Measurements from ENCODE around the gene RCC2.

Gene RCC2

DNA sequence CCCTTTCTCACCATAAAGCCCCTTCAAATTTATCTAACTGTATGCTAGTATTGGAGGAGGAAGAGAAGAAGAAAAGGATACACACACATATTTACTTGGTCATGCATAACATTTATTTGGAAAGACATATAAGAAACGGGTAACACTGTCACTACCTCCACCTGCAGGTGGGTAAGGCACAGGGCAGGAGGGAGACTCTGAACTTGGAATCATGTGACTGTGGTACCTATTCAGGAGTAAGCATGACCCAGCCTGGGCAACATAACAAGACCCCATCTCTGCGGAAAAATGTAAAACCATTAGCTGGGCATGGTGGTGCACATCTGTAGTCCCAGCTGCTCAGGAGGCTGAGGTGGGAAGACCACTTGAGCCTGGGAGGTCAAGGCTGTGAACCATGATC is 68.9 kb downstream of the RCC2 start:
- no peak for DNase-seq

DNA sequence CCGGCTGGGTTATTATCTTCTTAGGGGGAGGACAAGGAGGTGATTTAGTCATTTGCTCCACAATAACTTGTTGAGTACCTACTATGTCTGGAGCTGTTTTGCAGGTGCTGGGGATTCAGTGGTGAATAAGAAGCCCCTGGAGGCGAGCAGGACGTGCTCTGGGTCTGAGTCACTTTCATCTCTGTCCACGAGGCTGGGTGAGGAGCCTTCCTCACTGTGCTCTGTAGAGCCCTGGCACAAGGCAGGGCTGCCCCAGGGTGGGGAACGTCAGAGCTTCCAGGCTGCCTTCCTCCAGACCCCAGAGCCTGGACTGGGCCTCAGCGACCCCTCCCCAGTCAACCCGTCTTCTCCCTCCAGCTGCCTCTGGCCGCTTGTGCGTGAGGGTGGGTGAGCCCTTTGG is 70.0 kb downstream of the RCC2 start:
- no peak for DNase-seq

DNA sequence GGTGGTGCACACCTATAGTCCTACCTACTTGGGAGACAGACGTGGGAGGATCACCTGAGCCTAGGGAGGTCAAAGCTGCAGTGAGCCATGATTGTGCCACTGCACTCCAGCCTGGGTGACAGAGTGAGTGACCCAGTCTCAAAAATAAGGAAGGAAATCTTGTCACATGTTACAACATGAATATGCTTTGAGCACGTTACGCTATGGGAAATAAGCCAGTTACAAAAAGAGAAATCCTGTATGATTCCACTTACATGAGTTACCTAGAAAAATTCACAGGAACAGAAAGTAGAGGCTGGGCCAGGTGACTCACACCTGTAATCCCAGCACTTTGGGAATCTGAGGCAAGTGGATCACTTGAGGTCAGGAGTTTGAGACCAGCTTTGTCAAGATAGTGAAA is 74.2 kb downstream of the RCC2 start:
- no peak for DNase-seq

DNA sequence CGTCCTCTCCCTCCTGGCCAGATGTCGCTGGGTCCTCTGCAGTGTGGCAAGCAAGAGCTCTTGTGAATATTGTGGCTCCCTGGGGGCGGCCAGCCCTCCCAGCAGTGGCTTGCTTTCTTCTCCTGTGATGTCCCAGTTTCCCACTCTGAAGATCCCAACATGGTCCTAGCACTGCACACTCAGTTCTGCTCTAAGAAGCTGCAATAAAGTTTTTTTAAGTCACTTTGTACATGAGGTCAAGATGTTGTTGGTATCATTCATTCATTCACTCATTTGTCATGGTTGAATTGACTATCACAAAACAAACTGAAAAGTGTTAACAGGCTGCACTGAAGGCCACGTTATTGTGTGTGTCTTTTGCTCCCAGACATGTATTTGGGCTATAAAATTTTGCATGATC is 75.7 kb downstream of the RCC2 start:
- DNase-seq, result no peak

DNA sequence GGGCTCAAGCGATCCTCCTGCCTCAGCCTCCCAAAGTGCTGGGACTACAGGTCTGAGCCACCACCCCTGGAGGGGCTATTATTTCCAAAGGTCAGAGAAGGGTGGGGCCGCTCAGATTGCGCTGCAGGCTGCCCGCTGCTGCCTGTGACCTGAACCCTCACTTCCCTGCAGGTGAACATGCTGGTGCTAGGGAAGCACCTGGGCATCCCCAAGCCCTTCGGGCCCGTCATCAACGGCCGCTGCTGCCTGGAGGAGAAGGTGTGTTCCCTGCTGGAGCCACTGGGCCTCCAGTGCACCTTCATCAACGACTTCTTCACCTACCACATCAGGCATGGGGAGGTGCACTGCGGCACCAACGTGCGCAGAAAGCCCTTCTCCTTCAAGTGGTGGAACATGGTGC is 76.1 kb downstream of the RCC2 start:
- DNase-seq, result no peak

DNA sequence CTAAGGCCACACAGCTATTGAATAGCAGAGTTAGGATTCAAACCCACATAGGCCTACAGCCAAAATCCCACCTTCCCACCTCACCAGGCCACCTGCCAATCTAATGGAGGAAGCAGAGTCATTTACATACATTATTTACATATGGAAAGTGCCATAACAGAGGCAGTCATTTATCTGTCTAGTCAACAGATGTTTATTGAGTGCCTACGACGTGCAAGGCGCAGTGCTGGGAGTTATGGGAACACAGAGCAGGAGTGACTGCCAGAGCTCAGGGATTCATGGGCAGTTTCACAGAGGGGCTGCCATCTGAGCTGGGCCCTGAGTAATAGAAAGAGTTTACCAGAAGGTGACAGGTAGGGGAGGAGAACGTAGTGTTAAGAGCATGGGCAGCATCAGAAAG is 77.8 kb downstream of the RCC2 start:
- no peak for DNase-seq

DNA sequence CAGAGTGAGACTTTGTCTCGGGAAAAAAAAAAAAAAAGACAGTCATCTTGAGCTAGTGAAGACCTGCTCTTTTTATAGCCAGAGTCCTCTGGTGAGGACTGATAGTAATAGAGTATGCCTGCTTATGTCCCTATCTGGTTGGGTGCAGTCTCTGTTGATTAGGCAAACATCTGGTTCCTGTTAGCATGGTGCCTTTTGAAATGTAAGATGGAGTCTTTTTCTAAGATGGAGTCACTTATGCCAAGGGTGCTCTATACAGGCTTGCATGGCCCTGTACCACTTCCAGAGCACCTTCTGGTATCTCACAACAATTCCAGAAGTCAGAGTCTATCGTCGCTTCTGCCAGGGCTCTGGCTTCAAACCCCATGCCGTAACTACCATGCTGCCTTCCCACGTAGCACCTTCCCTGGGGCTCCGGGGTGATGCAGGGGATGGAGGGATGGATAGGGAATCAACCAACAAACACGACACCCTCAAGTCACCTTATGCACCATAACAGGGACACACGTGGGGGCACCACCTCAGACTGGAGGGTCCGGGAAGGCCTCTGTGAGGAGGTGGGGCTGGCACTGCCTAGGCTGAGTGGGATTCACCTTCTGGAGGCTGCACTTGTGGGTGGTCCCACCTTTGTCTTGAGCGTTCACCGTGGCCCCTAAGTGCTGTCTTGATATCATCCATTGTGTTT is 79.1 kb downstream of the RCC2 start:
- DNase-seq, result no peak

DNA sequence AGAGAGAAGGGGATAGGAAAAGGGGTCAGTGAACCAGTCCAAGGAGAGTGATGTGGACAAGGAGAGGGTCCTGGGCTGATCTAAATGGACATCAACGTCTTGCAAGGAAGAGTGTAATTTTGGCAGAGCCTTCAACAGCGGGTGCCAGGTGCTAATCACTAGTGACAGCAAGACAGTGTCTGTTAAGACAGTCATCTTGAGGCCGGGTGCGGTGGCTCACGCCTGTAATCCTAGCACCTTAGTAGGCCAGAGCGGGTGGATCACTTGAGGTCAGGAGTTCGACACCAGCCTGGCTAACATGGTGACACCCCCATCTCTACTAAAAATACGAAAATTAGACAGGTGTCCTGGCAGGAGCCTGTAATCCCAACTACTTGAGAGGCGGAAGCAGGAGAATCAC is 79.7 kb downstream of the RCC2 start:
- DNase-seq, result no peak

DNA sequence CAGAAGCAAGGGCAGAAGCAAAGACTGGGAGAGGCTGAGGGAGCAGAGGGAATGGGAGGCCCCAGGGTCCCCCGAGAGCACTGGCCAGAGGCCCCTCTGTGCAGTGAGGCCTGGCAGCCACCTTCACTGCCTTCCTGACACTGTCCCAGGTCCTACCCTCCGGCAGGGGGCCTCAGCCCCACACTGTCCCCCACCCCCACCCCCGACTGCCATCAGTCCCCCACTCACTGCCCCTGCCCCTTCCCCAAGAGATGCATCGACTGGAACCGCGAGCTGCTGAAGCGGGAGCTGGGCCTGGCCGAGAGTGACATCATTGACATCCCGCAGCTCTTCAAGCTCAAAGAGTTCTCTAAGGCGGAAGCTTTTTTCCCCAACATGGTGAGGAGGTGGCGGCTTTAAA is 80.4 kb downstream of the RCC2 start:
- no peak for DNase-seq

DNA sequence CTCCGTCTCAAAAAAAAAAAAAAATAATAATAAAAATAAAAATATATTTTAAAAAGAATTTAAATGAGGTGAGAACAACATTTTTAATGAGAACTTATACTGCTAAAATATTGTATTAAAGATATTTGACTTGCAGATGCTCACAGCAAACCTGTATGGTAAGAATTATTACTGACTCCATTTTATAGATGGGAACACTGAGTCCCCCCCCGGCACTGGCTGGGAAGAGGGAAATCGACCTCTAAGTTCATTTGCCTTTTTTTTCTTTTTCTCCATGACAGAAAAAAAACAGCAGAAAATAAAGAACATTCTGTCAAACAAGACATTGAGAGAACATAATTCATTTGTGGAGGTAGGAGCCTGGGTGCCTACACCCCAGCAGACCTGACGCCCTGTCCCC is 80.9 kb downstream of the RCC2 start:
- no peak for DNase-seq

All from stimulated activated CD4-positive, alpha-beta T cell treated with anti-CD3 and anti-CD28 coated beads, Interleukin-2, amount 100 ng/mL, for 48 hours (primary cell).